Stomach (tissue), 4 donors: ENCODE data around the gene PIMREG.

Source experiments
- POLR2A ChIP-seq, 4 donors: fragments of 450-650 bp; IDR thresholded peaks; one replicate each; pipeline ENCODE4 v1.6.1; 2016; ENCODE audit warnings: antibody characterized with exemption in 4 of 4, control low read depth in 2 of 4, mild to moderate bottlenecking in 1 of 4, moderate library complexity in 1 of 4
- POLR2AphosphoS5 ChIP-seq, 3 donors: sonication (generic); formaldehyde crosslinking; IDR thresholded peaks; one replicate each; pipeline ENCODE4 v1.6.1; 2016; ENCODE audit warnings: antibody characterized with exemption in 3 of 3
- TF ChIP-seq, protein P1 (sequence below), 7 experiments: fragments of 450-650 bp in 4 of 7; fragments of 200-600 bp in 3 of 7; sonication (generic) in 3 of 7; IDR thresholded peaks; one replicate each; pipeline ENCODE4 v1.5.1; 2016 to 2019; ENCODE audit warnings: antibody characterized with exemption in 7 of 7, control low read depth in 2 of 7, mild to moderate bottlenecking in 1 of 7

DNA sequence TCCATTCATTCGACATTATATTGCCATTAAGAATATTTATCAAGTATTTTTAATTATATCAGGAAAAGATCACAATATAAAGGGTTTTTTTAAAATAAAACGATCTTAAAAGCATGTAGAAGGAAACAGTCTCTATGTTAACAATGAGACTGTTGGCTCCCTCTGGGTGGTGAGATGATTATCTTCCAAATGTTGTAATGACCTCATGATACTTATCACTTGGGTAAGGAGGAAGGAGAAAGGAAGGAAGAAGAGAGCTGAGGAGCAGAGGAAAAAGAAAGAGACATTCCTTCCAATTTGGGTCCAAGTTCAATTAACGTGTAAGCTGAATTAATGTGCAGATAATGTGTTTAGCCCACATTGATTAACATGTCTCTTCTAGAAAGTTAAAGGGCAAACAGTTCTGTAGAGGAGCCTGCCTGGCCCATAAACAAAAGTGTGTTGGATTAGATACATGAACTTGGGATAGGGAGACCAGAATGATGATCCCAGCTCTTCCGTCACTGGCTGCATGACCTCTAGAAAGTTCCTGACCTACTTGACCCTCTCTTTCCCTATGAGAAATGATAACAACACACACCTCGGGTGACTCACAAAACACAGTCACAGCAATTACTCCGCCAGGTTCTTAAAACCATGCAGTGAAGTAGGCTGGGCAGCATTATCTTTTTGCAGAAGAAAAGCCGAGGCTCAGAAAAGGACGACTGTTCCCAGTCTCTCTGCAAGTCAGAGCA, 32.0 kb downstream of the PIMREG start:
- TF ChIP-seq, protein P1, sequence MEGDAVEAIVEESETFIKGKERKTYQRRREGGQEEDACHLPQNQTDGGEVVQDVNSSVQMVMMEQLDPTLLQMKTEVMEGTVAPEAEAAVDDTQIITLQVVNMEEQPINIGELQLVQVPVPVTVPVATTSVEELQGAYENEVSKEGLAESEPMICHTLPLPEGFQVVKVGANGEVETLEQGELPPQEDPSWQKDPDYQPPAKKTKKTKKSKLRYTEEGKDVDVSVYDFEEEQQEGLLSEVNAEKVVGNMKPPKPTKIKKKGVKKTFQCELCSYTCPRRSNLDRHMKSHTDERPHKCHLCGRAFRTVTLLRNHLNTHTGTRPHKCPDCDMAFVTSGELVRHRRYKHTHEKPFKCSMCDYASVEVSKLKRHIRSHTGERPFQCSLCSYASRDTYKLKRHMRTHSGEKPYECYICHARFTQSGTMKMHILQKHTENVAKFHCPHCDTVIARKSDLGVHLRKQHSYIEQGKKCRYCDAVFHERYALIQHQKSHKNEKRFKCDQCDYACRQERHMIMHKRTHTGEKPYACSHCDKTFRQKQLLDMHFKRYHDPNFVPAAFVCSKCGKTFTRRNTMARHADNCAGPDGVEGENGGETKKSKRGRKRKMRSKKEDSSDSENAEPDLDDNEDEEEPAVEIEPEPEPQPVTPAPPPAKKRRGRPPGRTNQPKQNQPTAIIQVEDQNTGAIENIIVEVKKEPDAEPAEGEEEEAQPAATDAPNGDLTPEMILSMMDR (IDR thresholded peaks at IDR 0.05) = no peak
- no peak for TF ChIP-seq POLR2AphosphoS5 (IDR thresholded peaks at IDR 0.05)
- TF ChIP-seq POLR2A (IDR thresholded peaks at IDR 0.05) = no peak
